HepG2 (cell line): Measurements from ENCODE around the gene OMA1. TPM values are rescaled to one million over a fixed set of nuclear protein-coding genes. Genes with fewer than 3 reads are reported as not detected.
A peak's percentile ranks its signal among the peaks of the same experiment; 100 is the strongest.

Experiments used
- CBX1 ChIP-seq: IDR thresholded peaks from one replicate; pipeline ENCODE4 v1.6.1; 2016; ENCODE audit warnings: antibody characterized with exemption, low read depth
- CTCF ChIP-seq: sonication (generic); formaldehyde crosslinking; IDR thresholded peaks from 2 replicates; pipeline ENCODE4 v1.5.0; 2020; ENCODE audit warnings: mild to moderate bottlenecking, missing genetic modification reagents, moderate library complexity
- FOXA1 ChIP-seq, 2 experiments: fragments of 450-650 bp in 1 of 2; sonication (generic) in 1 of 2; formaldehyde crosslinking in 1 of 2; IDR thresholded peaks; 2 replicates each; pipeline versions ENCODE4 v1.4.0 to v1.6.1; 2016 to 2020; ENCODE audit warnings: missing genetic modification reagents in 1 of 2
- FOXP4 ChIP-seq: sonication (generic); formaldehyde crosslinking; IDR thresholded peaks from 2 replicates; pipeline ENCODE4 v1.4.0; 2020; ENCODE audit warnings: missing genetic modification reagents
- GATAD2A ChIP-seq: IDR thresholded peaks from 2 replicates; pipeline ENCODE4 v1.6.1; 2016
- HOMEZ ChIP-seq: IDR thresholded peaks from 2 replicates; pipeline ENCODE4 v1.6.1; 2016; ENCODE audit warnings: low read depth
- MAX ChIP-seq: IDR thresholded peaks from 2 replicates; pipeline ENCODE4 v1.6.1; 2012; ENCODE audit warnings: inconsistent platforms
- MLLT10 ChIP-seq: sonication (generic); formaldehyde crosslinking; IDR thresholded peaks from 2 replicates; pipeline ENCODE4 v1.4.0; 2020; ENCODE audit warnings: missing genetic modification reagents
- RFX5 ChIP-seq: IDR thresholded peaks from 2 replicates; pipeline ENCODE4 v1.6.1; 2011; ENCODE audit warnings: low read depth, low read length, improper control_type of control experiment
- SNRNP70 ChIP-seq: fragments of 200-400 bp; formaldehyde crosslinking; IDR thresholded peaks from 2 replicates; pipeline ENCODE4 v1.6.1; 2017; ENCODE audit warnings: mild to moderate bottlenecking, low read depth, low read length, moderate library complexity
- SRY ChIP-seq: sonication (generic); formaldehyde crosslinking; IDR thresholded peaks from 2 replicates; pipeline ENCODE4 v1.8.0; 2022; ENCODE audit warnings: mild to moderate bottlenecking, missing genetic modification reagents
- TOPORS ChIP-seq: sonication (generic); formaldehyde crosslinking; IDR thresholded peaks from 2 replicates; pipeline ENCODE4 v1.8.0; 2023; ENCODE audit warnings: mild to moderate bottlenecking, missing genetic modification reagents
- ZBTB3 ChIP-seq: sonication (generic); formaldehyde crosslinking; IDR thresholded peaks from 2 replicates; pipeline ENCODE4 v1.4.0; 2020; ENCODE audit warnings: low read depth, mild to moderate bottlenecking, moderate library complexity, missing genetic modification reagents, borderline replicate concordance
- ZFX ChIP-seq: sonication (generic); formaldehyde crosslinking; IDR thresholded peaks from 2 replicates; pipeline ENCODE4 v1.4.0; 2020; ENCODE audit warnings: mild to moderate bottlenecking, low read depth, missing genetic modification reagents, moderate library complexity
- ZNF143 ChIP-seq: sonication (generic); formaldehyde crosslinking; IDR thresholded peaks from 2 replicates; pipeline ENCODE4 v1.4.0; 2020; ENCODE audit warnings: missing genetic modification reagents
- ZNF414 ChIP-seq: sonication (generic); formaldehyde crosslinking; IDR thresholded peaks from 2 replicates; pipeline ENCODE4 v1.5.0; 2020; ENCODE audit warnings: missing genetic modification reagents
- ZNF513 ChIP-seq: sonication (generic); formaldehyde crosslinking; conservative IDR thresholded peaks from 2 replicates; pipeline ENCODE4 v1.5.0; 2020; ENCODE audit warnings: missing genetic modification reagents
- ZNF550 ChIP-seq: sonication (generic); formaldehyde crosslinking; IDR thresholded peaks from 2 replicates; pipeline ENCODE4 v1.4.0; 2020; ENCODE audit warnings: mild to moderate bottlenecking, missing genetic modification reagents, borderline replicate concordance
- ZNF569 ChIP-seq: sonication (generic); formaldehyde crosslinking; IDR thresholded peaks from 2 replicates; pipeline ENCODE4 v1.5.0; 2020; ENCODE audit warnings: mild to moderate bottlenecking, missing genetic modification reagents, moderate library complexity, borderline replicate concordance
- ZNF83 ChIP-seq: sonication (generic); formaldehyde crosslinking; IDR thresholded peaks from 2 replicates; pipeline ENCODE4 v1.4.0; 2020; ENCODE audit warnings: missing genetic modification reagents, mild to moderate bottlenecking, borderline replicate concordance
- ZNF878 ChIP-seq: sonication (generic); formaldehyde crosslinking; IDR thresholded peaks from 2 replicates; pipeline ENCODE4 v1.8.1; 2023; ENCODE audit warnings: mild to moderate bottlenecking, missing genetic modification reagents, moderate library complexity
- polyA plus RNA-seq, 8 experiments: library from polyadenylated mRNA; depleted of rRNA in 3 of 8; stranded (reverse) in 7 of 8; unstranded in 1 of 8; fragments of >200 nt; fragmentation: Illumina TruSeq in 4 of 8; extraction: Trizol in 4 of 8; gene quantifications; 2 replicates each; pipeline versions ENCODE4 v1.2.1 to v1.2.3, GENCODE V29; 2011 to 2016; ENCODE audit warnings: low read depth in 4 of 8, missing spikeins in 1 of 8, mixed read lengths in 1 of 8; ENCODE audit not compliant: insufficient read depth in 1 of 8
- total RNA-seq, 5 experiments: library from RNA; depleted of rRNA; stranded (reverse); fragments of >200 nt; fragmentation: Illumina TruSeq; extraction: Trizol; gene quantifications; 2 replicates each; pipeline ENCODE4 v1.2.3, GENCODE V29; 2016; ENCODE audit warnings: low read depth in 1 of 5

Gene OMA1
- total and polyA plus RNA-seq, 2 of the 13 experiments (the other 11 are each of a cell fraction or from before 2014, with no cell fraction given) = 7.0 to 26.9 TPM

GRCh38 chr1:58546520-58547308 is at the start of gene OMA1 (continued):
- TF ChIP-seq FOXP4 (CRISPR knock-in tag) (peak; percentile 58), SNRNP70 (no peak), FOXA1 (IDR thresholded peaks at IDR 0.05) (no peak), FOXA1 (CRISPR knock-in tag; IDR thresholded peaks at IDR 0.05) (peak; percentile 78), ZNF414 (CRISPR knock-in tag) (0 out of 2 replicates have a peak, but pooled peaks have one; percentile 49), HOMEZ (CRISPR knock-in tag) (peak; percentile 78; the same call in 1 of the 2 replicates), MLLT10 (no peak), ZNF569 (CRISPR knock-in tag) (no peak), SRY (CRISPR knock-in tag) (no peak), ZNF83 (CRISPR knock-in tag) (no peak), RFX5 (no peak), ZNF513 (0 out of 2 replicates have a peak, but pooled peaks have one; percentile 72), CBX1 (peak; percentile 64), TOPORS (CRISPR knock-in tag) (0 out of 2 replicates have a peak, but pooled peaks have one; percentile 22), ZFX (peak; percentile 24; the same call in 1 of the 2 replicates), ZNF878 (CRISPR knock-in tag) (no peak), ZBTB3 (CRISPR knock-in tag) (no peak), CTCF (CRISPR knock-in tag) (peak; percentile 99), MAX (peak; percentile 12; the same call in 1 of the 2 replicates), ZNF550 (CRISPR knock-in tag) (no peak), ZNF143 (CRISPR knock-in tag) (peak; percentile 86), GATAD2A (CRISPR knock-in tag) (peak; percentile 53)
